Omental fat pad (tissue), 4 donors: ENCODE data around the gene ACP2. TPM values are rescaled to one million over a fixed set of nuclear protein-coding genes. Genes with fewer than 3 reads are reported as not detected.

ENCODE experiments used
- ATAC-seq: fragments of 150-250 bp; one replicate; pipeline ENCODE4 v1.9.1; 2016; ENCODE audit warnings: mild to moderate bottlenecking, moderate library complexity; ENCODE audit not compliant: low FRiP score
- DNase-seq: peaks from one replicate; pipeline ENCODE4 v3.0.0-alpha.2; 2019; ENCODE audit warnings: low spot score
- CTCF ChIP-seq, 3 donors: fragments of 450-650 bp; IDR thresholded peaks; one replicate each; pipeline ENCODE4 v1.5.1; 2016 to 2017; ENCODE audit warnings: antibody characterized with exemption in 3 of 3, mild to moderate bottlenecking in 3 of 3, moderate library complexity in 2 of 3
- total RNA-seq, 4 donors: library from RNA; depleted of rRNA; stranded (reverse); fragments of >200 nt; gene quantifications; one replicate each; pipeline ENCODE4 v1.1.0, GENCODE V29; 2016

ACP2 gene
- total RNA-seq: 10 to 100 TPM; 44.1 to 70.2 (median 55.4) TPM

GRCh38 chr11:47248664-47249377 is at the start of gene ACP2:
Gene ACP2, minus strand, starts transcription at chr11:47248814. Its CDS starts 25 bp downstream, at chr11:47248789.
- ATAC-seq: peak; percentile 95
- no peak for TF ChIP-seq CTCF (IDR thresholded peaks at IDR 0.05)
- DNase-seq: peak; percentile 69

GRCh38 chr11:47296045-47296444 is 47.4 kb upstream of the ACP2 start:
- ATAC-seq (no peak), DNase-seq (no peak)
- no peak for TF ChIP-seq CTCF (IDR thresholded peaks at IDR 0.05)

GRCh38 chr11:47295385-47295784 is 46.8 kb upstream of the ACP2 start:
- DNase-seq (no peak), ATAC-seq (no peak)
- no peak for TF ChIP-seq CTCF (IDR thresholded peaks at IDR 0.05)

- DNase-seq (no peak), ATAC-seq (no peak)
- TF ChIP-seq CTCF (IDR thresholded peaks at IDR 0.05): no peak
These were observed 41.2 kb upstream of the ACP2 start for GRCh38 chr11:47289856-47290255.

- ATAC-seq (no peak), DNase-seq (no peak)
- TF ChIP-seq CTCF (IDR thresholded peaks at IDR 0.05): no peak
These were observed 39.5 kb upstream of the ACP2 start for GRCh38 chr11:47288066-47288465.

GRCh38 chr11:47285969-47286770 is 37.6 kb upstream of the ACP2 start:
- no peak for TF ChIP-seq CTCF (IDR thresholded peaks at IDR 0.05)
- no peak for DNase-seq
- ATAC-seq: no peak
